Esophagus muscularis mucosa (tissue), 3 donors: Measurements from ENCODE around the gene RNF20.

Experiments used
- POLR2A ChIP-seq: fragments of 450-650 bp; IDR thresholded peaks from one replicate; pipeline ENCODE4 v1.6.1; 2017; ENCODE audit warnings: antibody characterized with exemption, moderate library complexity, mild to moderate bottlenecking, low read depth
- TF ChIP-seq, protein P1 (sequence below), 3 experiments: fragments of 200-600 bp in 2 of 3; fragments of 450-650 bp in 1 of 3; sonication (generic) in 2 of 3; IDR thresholded peaks; one replicate each; pipeline ENCODE4 v1.5.1; 2017 to 2019; ENCODE audit warnings: antibody characterized with exemption in 3 of 3, mild to moderate bottlenecking in 2 of 3, moderate library complexity in 1 of 3

DNA sequence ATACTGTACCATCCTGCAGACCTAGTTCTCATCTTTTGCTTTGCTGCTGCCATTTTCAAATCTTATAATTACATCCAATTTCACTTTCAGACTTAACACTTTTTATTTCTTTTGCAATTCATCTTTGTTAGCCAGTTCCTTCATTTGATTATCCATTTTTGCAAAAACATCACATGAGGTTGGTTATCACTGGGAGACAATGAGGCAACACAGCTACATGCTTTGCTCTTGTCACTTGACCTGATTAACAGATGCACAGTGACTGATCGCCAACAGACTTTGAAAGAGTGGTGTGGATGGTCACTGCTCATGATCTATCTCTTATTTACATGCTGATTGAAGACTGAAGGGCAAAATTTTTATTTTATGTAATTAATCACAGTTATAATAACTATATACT, 17.0 kb upstream of the RNF20 start:
- TF ChIP-seq, protein P1, sequence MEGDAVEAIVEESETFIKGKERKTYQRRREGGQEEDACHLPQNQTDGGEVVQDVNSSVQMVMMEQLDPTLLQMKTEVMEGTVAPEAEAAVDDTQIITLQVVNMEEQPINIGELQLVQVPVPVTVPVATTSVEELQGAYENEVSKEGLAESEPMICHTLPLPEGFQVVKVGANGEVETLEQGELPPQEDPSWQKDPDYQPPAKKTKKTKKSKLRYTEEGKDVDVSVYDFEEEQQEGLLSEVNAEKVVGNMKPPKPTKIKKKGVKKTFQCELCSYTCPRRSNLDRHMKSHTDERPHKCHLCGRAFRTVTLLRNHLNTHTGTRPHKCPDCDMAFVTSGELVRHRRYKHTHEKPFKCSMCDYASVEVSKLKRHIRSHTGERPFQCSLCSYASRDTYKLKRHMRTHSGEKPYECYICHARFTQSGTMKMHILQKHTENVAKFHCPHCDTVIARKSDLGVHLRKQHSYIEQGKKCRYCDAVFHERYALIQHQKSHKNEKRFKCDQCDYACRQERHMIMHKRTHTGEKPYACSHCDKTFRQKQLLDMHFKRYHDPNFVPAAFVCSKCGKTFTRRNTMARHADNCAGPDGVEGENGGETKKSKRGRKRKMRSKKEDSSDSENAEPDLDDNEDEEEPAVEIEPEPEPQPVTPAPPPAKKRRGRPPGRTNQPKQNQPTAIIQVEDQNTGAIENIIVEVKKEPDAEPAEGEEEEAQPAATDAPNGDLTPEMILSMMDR (IDR thresholded peaks at IDR 0.05), result no peak
- no peak for TF ChIP-seq POLR2A
